ENCODE data around the gene DYRK4. TPM values are rescaled to one million over a fixed set of nuclear protein-coding genes. Genes with fewer than 3 reads are reported as not detected.

The DYRK4 gene
- total and polyA plus RNA-seq, 2 of the 8 experiments (the other 6 are each of a cell fraction or from before 2014, with no cell fraction given) = 10.5 to 11.4 TPM

DNA sequence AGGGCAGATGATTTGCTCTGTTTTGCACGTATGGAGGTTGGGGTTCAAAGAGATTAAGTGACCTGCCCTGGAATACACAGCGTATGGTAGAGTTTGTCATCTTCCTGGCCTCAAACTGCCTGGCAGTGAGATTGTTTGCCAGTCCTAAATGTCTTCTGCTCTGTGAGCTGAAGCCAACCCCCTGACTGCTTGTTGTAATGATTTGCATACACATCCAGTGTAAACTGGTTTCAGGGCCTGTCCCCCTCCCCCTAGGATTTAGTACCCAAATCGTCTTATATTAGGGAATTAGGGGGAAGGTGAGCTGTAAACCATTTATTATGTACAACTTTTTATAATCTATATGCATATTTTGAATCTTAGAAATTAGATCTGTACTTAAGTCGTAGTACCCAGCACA, 48.5 kb downstream of the DYRK4 start (continued):
- TF ChIP-seq ZNF274 (IDR thresholded peaks at IDR 0.05; ENCODE audit: borderline replicate concordance, extremely low read depth, low read length) (no peak), NANOG (IDR thresholded peaks at IDR 0.05; ENCODE audit: insufficient read depth, low read depth, low read length, poor library complexity, severe bottlenecking) (no peak), KDM5A (IDR thresholded peaks at IDR 0.05; ENCODE audit: low read length) (no peak), CBX5 (IDR thresholded peaks at IDR 0.05; ENCODE audit: low read depth, low read length) (no peak), HDAC6 (IDR thresholded peaks at IDR 0.05; ENCODE audit: low read depth, low read length) (no peak)
- TF ChIP-seq, protein P1, sequence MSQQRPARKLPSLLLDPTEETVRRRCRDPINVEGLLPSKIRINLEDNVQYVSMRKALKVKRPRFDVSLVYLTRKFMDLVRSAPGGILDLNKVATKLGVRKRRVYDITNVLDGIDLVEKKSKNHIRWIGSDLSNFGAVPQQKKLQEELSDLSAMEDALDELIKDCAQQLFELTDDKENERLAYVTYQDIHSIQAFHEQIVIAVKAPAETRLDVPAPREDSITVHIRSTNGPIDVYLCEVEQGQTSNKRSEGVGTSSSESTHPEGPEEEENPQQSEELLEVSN (IDR thresholded peaks at IDR 0.05) = no peak

Measured in H1 (cell line).